OCI-LY7 (cell line): ENCODE results near the gene KCND3.

Experiments
- EZH2phosphoT487 ChIP-seq: fragments of 200-600 bp; sonication (generic); IDR thresholded peaks from 2 replicates; pipeline ENCODE4 v1.6.1; 2018; ENCODE audit warnings: low read depth, borderline replicate concordance, mild to moderate bottlenecking, mixed run types, antibody characterized with exemption, low read length, moderate library complexity, mixed read lengths
- TF ChIP-seq, protein P1 (sequence below): fragments of 200-600 bp; sonication (generic); conservative IDR thresholded peaks from 2 replicates; pipeline ENCODE4 v1.5.1; 2014; ENCODE audit warnings: mild to moderate bottlenecking, antibody characterized with exemption, low read length, moderate library complexity, mixed read lengths

DNA sequence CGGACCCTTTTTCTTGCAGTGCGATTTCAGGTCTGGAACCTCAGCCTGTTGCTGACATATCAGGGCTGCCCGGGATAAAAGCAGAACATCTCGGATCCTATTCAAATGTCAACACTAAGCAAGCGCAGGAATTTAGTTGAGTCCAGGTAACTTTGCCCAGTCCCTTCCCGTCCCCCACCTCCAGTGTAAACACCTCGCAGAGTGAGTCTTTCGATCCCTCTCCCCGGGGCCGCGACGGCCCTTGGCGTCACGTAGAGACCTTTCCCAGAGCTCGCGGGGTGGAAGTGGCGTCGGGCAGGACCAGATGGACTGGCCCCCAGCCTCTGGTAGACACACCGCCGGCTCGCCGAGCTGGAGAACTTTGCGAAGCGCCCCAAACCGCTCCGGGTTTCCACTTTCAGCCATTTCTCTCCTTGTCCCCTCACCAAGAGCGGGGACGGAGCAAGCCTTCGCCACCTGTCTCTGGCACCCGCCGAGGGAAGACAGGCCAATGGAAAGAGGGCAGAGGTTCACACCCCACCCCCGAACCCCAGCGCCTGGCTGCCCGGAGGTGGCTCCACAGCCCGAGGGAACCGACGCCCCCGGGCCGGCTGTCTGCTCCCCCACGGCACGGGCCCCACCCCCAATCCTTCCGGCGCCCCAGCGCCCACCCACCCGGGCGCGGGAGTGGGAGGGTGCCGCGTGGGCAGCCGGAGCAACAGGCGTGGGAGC, 570 bp downstream of the KCND3 start:
- TF ChIP-seq, protein P1, sequence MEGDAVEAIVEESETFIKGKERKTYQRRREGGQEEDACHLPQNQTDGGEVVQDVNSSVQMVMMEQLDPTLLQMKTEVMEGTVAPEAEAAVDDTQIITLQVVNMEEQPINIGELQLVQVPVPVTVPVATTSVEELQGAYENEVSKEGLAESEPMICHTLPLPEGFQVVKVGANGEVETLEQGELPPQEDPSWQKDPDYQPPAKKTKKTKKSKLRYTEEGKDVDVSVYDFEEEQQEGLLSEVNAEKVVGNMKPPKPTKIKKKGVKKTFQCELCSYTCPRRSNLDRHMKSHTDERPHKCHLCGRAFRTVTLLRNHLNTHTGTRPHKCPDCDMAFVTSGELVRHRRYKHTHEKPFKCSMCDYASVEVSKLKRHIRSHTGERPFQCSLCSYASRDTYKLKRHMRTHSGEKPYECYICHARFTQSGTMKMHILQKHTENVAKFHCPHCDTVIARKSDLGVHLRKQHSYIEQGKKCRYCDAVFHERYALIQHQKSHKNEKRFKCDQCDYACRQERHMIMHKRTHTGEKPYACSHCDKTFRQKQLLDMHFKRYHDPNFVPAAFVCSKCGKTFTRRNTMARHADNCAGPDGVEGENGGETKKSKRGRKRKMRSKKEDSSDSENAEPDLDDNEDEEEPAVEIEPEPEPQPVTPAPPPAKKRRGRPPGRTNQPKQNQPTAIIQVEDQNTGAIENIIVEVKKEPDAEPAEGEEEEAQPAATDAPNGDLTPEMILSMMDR, result no peak
- no peak for TF ChIP-seq EZH2phosphoT487
